ENCODE results near the gene LIFR. TPM values are rescaled to one million over a fixed set of nuclear protein-coding genes. Genes with fewer than 3 reads are reported as not detected.

The LIFR gene
- total and polyA plus RNA-seq, 2 of the 4 experiments (the other 2 are of a cell fraction): 1.9 to 10.4 TPM

DNA sequence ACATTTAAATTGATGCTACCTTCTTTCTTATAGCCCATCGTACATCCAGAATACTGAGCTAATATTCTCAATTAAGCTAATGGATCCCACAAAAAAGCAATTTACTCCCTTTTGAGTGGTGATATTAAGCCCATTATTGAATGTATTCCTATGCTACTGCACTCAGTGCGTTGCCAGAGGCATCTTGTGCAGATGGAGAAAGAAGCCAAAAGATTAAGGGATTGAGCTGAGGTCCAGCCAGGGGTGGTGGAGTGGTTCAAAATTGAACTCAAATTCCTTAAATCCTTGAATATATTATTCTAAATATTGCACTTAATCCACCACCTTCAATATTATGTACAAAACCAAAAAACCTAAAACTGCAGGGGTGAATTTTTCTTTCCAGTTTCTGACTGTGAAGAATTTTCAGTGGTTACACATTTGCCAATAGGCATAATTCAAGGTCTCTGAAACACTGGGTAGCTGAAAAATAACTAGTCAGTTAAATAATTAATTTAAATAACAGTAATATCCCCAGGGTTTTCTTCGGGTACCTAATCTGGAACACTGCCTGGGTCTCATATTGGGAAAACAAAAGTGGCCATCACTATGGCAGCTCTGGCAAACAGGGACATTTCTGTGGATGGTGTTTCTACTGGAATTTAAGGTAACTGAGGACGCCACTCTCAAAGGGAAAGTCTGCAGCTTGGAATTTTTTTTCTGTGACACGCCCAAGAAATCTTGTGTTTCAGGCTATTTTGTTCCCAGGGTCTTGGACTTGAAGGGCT is 6.2 kb upstream of the LIFR start:
- no peak overlapping the region for H3K4me2 ChIP-seq (ENCODE audit: low read depth, low read length)
- H2BK5ac ChIP-seq (ENCODE audit: low read depth, low read length, poor library complexity, severe bottlenecking): no peak overlapping the region
- TF ChIP-seq RFX5 (IDR thresholded peaks at IDR 0.05; ENCODE audit: low read depth, low read length): no peak
- no peak for TF ChIP-seq CTCF (conservative IDR thresholded peaks at IDR 0.05; ENCODE audit: low read depth, low read length)
- TF ChIP-seq RCOR1 (IDR thresholded peaks at IDR 0.05; ENCODE audit: insufficient replicate concordance, low read length): no peak
- TF ChIP-seq FOS (IDR thresholded peaks at IDR 0.05; ENCODE audit: low read depth, low read length): no peak
- TF ChIP-seq CHD1 (IDR thresholded peaks at IDR 0.05; ENCODE audit: low read depth, low read length): no peak
- TF ChIP-seq MAFK (IDR thresholded peaks at IDR 0.05; ENCODE audit: low read depth, low read length): no peak
- TF ChIP-seq CEBPB (IDR thresholded peaks at IDR 0.05; ENCODE audit: low read depth, low read length): no peak
- no peak for TF ChIP-seq ELK1 (IDR thresholded peaks at IDR 0.05; ENCODE audit: borderline replicate concordance, low read depth, low read length)
- no peak for TF ChIP-seq SMC3 (IDR thresholded peaks at IDR 0.05; ENCODE audit: low read depth, low read length)
- no peak for TF ChIP-seq MXI1 (IDR thresholded peaks at IDR 0.05; ENCODE audit: borderline replicate concordance, low read depth, low read length)
- no peak for TF ChIP-seq USF2 (IDR thresholded peaks at IDR 0.05; ENCODE audit: low read depth, low read length)
- no peak for TF ChIP-seq RAD21 (IDR thresholded peaks at IDR 0.05; ENCODE audit: low read length)
- no peak for TF ChIP-seq POLR2A (IDR thresholded peaks at IDR 0.05; ENCODE audit: low read depth, low read length)
- TF ChIP-seq NFE2L2 (IDR thresholded peaks at IDR 0.05; ENCODE audit: low read depth, low read length): no peak
- no peak for TF ChIP-seq BHLHE40 (IDR thresholded peaks at IDR 0.05; ENCODE audit: low read depth, low read length)
- TF ChIP-seq MAZ (IDR thresholded peaks at IDR 0.05; ENCODE audit: borderline replicate concordance, low read depth, low read length): no peak
- no peak overlapping the region for H3K4ac ChIP-seq (ENCODE audit: low read depth, low read length)
- dilution Hi-C loops (cut with HindIII; ENCODE audit: low sequenced_read_pairs, unreplicated experiment) (no loop called here), in situ Hi-C loops (cut with MboI; ENCODE audit: low sequenced_read_pairs) (no loop called here), intact Hi-C loops (cut with micrococcal nuclease) (no loop called here)
- peaks cover 10% of the 10 kb centered on the region for H3K27me3 ChIP-seq (ENCODE audit: control insufficient read depth, insufficient read depth, low read length)
- no peak overlapping the region for H3K4me3 ChIP-seq (ENCODE audit: insufficient read depth, low read depth, low read length)
- no peak overlapping the region for H2BK15ac ChIP-seq (ENCODE audit: low read depth, low read length)
- H2AK5ac ChIP-seq (ENCODE audit: low read depth, low read length): no peak overlapping the region
- H3K23ac ChIP-seq (ENCODE audit: low read depth, low read length): no peak overlapping the region
- no peaks in the 10 kb centered on the region for H3K36me3 ChIP-seq (ENCODE audit: control insufficient read depth, insufficient read depth, low read length)
- POLR2A ChIA-PET (ENCODE audit: unreplicated experiment): no interaction called here
- 80% methylated on average over 1 of the region's 5 CpGs; no CpG with 5 or more reads in 1 of the 2 experiments for WGBS, 2 experiments (ENCODE audit: extremely low coverage in 2 of 2, insufficient read length in 1 of 2)
- ATAC-seq (ENCODE audit: low read depth) (no peak), DNase-seq (no peak)
- H3K79me1 ChIP-seq (ENCODE audit: low read depth in 1 of 2, low read length in 2 of 2): 0 out of 4 replicates have a peak, but pooled peaks cover 0 to 6% of the 10 kb centered on the region in 2 experiments
- no peaks in the 10 kb centered on the region for H3K9me1 ChIP-seq (ENCODE audit: insufficient read depth, low read length)
- no peaks in the 10 kb centered on the region for H3K4me1 ChIP-seq (ENCODE audit: control insufficient read depth, insufficient read depth, low read length)
- no peak overlapping the region for H3K18ac ChIP-seq (ENCODE audit: low read depth, low read length)
- no peak overlapping the region for H2AFZ ChIP-seq (replicated peaks; ENCODE audit: low read length, poor library complexity)
- no peak overlapping the region for H2BK20ac ChIP-seq (ENCODE audit: low read depth, low read length)
- no peak overlapping the region for H3K9ac ChIP-seq (ENCODE audit: low read depth, low read length)
- CTCF ChIA-PET: no interaction called here
- H3K56ac ChIP-seq (ENCODE audit: extremely low read depth, insufficient read depth, low read length): no peak overlapping the region
- no peak overlapping the region for H4K8ac ChIP-seq (ENCODE audit: low read depth in 2 of 2, low read length in 2 of 2)
- H3K14ac ChIP-seq (replicated peaks; ENCODE audit: low read depth, low read length): no peak overlapping the region
- H3K9me3 ChIP-seq (ENCODE audit: control insufficient read depth, insufficient read depth, low read length): 0 out of 2 replicates have a peak, but pooled peaks cover 1% of the 10 kb centered on the region
- no peak overlapping the region for H2BK120ac ChIP-seq (ENCODE audit: low read depth, low read length)
- no TSS peak for BruUV-seq (replicated peaks)
- H3K27ac ChIP-seq (ENCODE audit: insufficient read depth, low read length): no peak overlapping the region
- H2AK9ac ChIP-seq (replicated peaks; ENCODE audit: low read depth, low read length, poor library complexity): no peak overlapping the region
- no peak overlapping the region for H4K5ac ChIP-seq (ENCODE audit: low read depth, low read length)
- no peak overlapping the region for H4K91ac ChIP-seq (ENCODE audit: insufficient read depth, low read depth, low read length)
- no peaks in the 10 kb centered on the region for H4K20me1 ChIP-seq (ENCODE audit: insufficient read depth, low read length)
